Right atrium auricular region (tissue), 2 donors: Measurements from ENCODE around the gene NLE1. TPM values are rescaled to one million over a fixed set of nuclear protein-coding genes. Genes with fewer than 3 reads are reported as not detected.
"Not testable (repeated sequence)": the region's sequence is repeated elsewhere in the genome, so short reads cannot be mapped to it uniquely, and the experiment has no call there.

ENCODE experiments used
- DNase-seq: peaks from one replicate; pipeline ENCODE4 v3.0.0-alpha.2; 2019; ENCODE audit warnings: low spot score
- H3K27ac ChIP-seq, 2 donors: fragments of 200-600 bp; sonication (generic); 1 replicate in 1 of 2; 2 replicates in 1 of 2; pipeline ENCODE4 v1.5.1; 2016 to 2019
- H3K27me3 ChIP-seq, 2 donors: fragments of 200-600 bp; sonication (generic); one replicate each; pipeline versions ENCODE4 v1.5.1 to v1.6.0; 2017 to 2019
- H3K36me3 ChIP-seq: fragments of 200-600 bp; sonication (generic); one replicate; pipeline ENCODE4 v1.5.1; 2016
- H3K4me1 ChIP-seq, 2 donors: fragments of 200-600 bp; sonication (generic); one replicate each; pipeline versions ENCODE4 v1.5.1 to v1.6.0; 2017 to 2019
- H3K4me3 ChIP-seq, 2 donors: fragments of 200-600 bp; sonication (generic); 1 replicate in 1 of 2; 2 replicates in 1 of 2; pipeline ENCODE4 v1.5.1; 2017 to 2019; ENCODE audit warnings: mild to moderate bottlenecking in 1 of 2, moderate library complexity in 1 of 2
- H3K9me3 ChIP-seq, 2 donors: fragments of 200-600 bp; sonication (generic); one replicate each; pipeline ENCODE4 v1.5.1; 2019
- CTCF ChIP-seq, 2 donors: fragments of 200-600 bp; sonication (generic); IDR thresholded peaks; one replicate each; pipeline ENCODE4 v1.5.1; 2019; ENCODE audit warnings: antibody characterized with exemption in 2 of 2
- total RNA-seq, 2 donors: library from RNA; depleted of rRNA; stranded (reverse); fragments of >200 nt; gene quantifications; one replicate each; pipeline ENCODE4 v1.1.0, GENCODE V29; 2016

Gene NLE1
- total RNA-seq, 2 donors from 2014 or later, result 3.6 to 8.2 TPM

GRCh38 chr17:35174835-35175334 is 32.8 kb upstream of the NLE1 start:
- no peak for DNase-seq
- H3K27me3 ChIP-seq, result no peaks in the 10 kb centered on the region
- H3K27ac ChIP-seq, result no peak overlapping the region
- H3K9me3 ChIP-seq, result no peaks in the 10 kb centered on the region
- TF ChIP-seq CTCF (IDR thresholded peaks at IDR 0.05), result no peak
- no peak overlapping the region for H3K4me3 ChIP-seq
- H3K36me3 ChIP-seq, result peaks cover 47% of the 10 kb centered on the region
- H3K4me1 ChIP-seq, result no peaks in the 10 kb centered on the region

- not testable (repeated sequence) for H3K27ac ChIP-seq, H3K4me3 ChIP-seq, H3K4me1 ChIP-seq, DNase-seq, H3K9me3 ChIP-seq, H3K27me3 ChIP-seq
- peaks cover 38% of the 10 kb centered on the region for H3K36me3 ChIP-seq
Measured at GRCh38 chr17:35172321-35172720, 30.2 kb upstream of the NLE1 start.

GRCh38 chr17:35171834-35172233 is 29.7 kb upstream of the NLE1 start:
- H3K36me3 ChIP-seq, result peaks cover 33% of the 10 kb centered on the region
- H3K27ac ChIP-seq, result no peak overlapping the region
- H3K4me3 ChIP-seq, result no peak overlapping the region
- no peaks in the 10 kb centered on the region for H3K27me3 ChIP-seq
- no peaks in the 10 kb centered on the region for H3K4me1 ChIP-seq
- no peak for TF ChIP-seq CTCF (IDR thresholded peaks at IDR 0.05)
- DNase-seq, result no peak
- H3K9me3 ChIP-seq, result no peaks in the 10 kb centered on the region

GRCh38 chr17:35170968-35171771 is 29.1 kb upstream of the NLE1 start:
- Histone ChIP-seq H3K4me3 (no peak overlapping the region), H3K9me3 (no peaks in the 10 kb centered on the region)

GRCh38 chr17:35169835-35170363 is 27.8 kb upstream of the NLE1 start:
- no peaks in the 10 kb centered on the region for H3K27me3 ChIP-seq
- no peaks in the 10 kb centered on the region for H3K4me1 ChIP-seq
- H3K9me3 ChIP-seq, result no peaks in the 10 kb centered on the region
- no peak overlapping the region for H3K4me3 ChIP-seq
- peaks cover 29% of the 10 kb centered on the region for H3K36me3 ChIP-seq
- no peak for DNase-seq
- no peak for TF ChIP-seq CTCF (IDR thresholded peaks at IDR 0.05)
- no peak overlapping the region for H3K27ac ChIP-seq

More at GRCh38 chr17:35170968-35171771, 29.1 kb upstream of the NLE1 start:
- TF ChIP-seq CTCF (IDR thresholded peaks at IDR 0.05), result peak in 1 of 2 donors; percentile 40
- no peaks in the 10 kb centered on the region for H3K27me3 ChIP-seq
- H3K36me3 ChIP-seq, result peaks cover 28% of the 10 kb centered on the region
- H3K27ac ChIP-seq, result no peak overlapping the region
- H3K4me1 ChIP-seq, result no peaks in the 10 kb centered on the region
- DNase-seq, result no peak

GRCh38 chr17:35167666-35168065 is 25.6 kb upstream of the NLE1 start:
- Histone ChIP-seq H3K36me3 (peaks cover 37% of the 10 kb centered on the region), H3K9me3 (no peaks in the 10 kb centered on the region)

More at GRCh38 chr17:35167666-35168065, 25.6 kb upstream of the NLE1 start:
- no peak for DNase-seq
- no peak for TF ChIP-seq CTCF (IDR thresholded peaks at IDR 0.05)
- Histone ChIP-seq H3K4me3 (no peak overlapping the region), H3K27ac (no peak overlapping the region), H3K27me3 (no peaks in the 10 kb centered on the region), H3K4me1 (no peaks in the 10 kb centered on the region)
